ENCODE results near the gene TET3. TPM values are rescaled to one million over a fixed set of nuclear protein-coding genes. Genes with fewer than 3 reads are reported as not detected.

Gene TET3
- polyA plus RNA-seq, 1 donor (not counting 4 experiments of a cell fraction or from before 2014, with no cell fraction given), result 2.9 TPM

DNA sequence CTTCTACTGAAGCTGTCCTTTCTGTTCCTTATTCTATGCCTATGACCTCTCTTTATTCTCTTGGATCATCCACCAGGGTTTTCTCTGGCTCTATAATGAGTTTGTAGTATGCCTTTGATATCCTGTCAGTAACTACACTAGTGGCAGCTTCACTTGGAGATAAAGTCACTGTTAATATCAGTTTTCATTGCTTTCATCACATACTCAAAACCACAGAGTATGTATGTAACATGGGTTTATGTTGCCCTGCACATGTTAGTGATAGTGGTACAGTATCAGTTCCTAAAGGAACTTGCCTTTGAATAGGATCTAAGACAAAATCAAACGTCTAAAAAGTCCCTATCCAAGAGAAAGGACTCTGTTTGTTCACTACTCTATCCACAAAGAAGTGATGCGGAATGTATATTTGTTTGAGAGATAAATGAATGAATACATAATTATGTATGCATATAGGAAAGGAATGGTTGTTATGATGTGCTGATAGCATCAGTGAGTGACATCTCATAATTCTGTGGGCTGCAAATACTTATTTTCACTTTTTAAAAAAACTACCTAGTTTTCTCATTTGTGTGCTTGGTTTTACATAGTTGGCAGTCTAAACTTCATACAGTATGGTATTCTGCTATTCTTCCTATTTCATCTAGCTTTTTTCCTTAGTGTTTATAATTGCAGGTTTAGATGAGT is 45.1 kb downstream of the TET3 start:
- Histone ChIP-seq H3K9me3 (ENCODE audit: control insufficient read depth, low read depth, low read length) (no peaks in the 10 kb centered on the region), H3K27me3 (ENCODE audit: control insufficient read depth, extremely low read depth, insufficient read depth, low read length) (no peaks in the 10 kb centered on the region), H3K79me2 (ENCODE audit: control insufficient read depth, insufficient read depth, low read length) (peaks cover 58% of the 10 kb centered on the region), H3K4me3 (ENCODE audit: control insufficient read depth in 2 of 3, extremely low read depth in 1 of 3, insufficient read depth in 2 of 3, low read depth in 1 of 3, low read length in 3 of 3) (no peak overlapping the region), H3K4me2 (ENCODE audit: control insufficient read depth, extremely low read depth, insufficient read depth, low read depth, low read length) (no peak overlapping the region), H3K27ac (ENCODE audit: control insufficient read depth, insufficient read depth, low read length) (no peak overlapping the region), H3K36me3 (ENCODE audit: control insufficient read depth in 2 of 2, extremely low read depth in 1 of 2, insufficient read depth in 2 of 2, low read length in 2 of 2) (no peaks in the 10 kb centered on the region), H2AFZ (ENCODE audit: control insufficient read depth, low read length) (no peak overlapping the region), H3K9ac (ENCODE audit: control insufficient read depth, extremely low read depth, insufficient read depth, low read length) (no peak overlapping the region), H4K20me1 (ENCODE audit: control insufficient read depth, extremely low read depth, insufficient read depth, low read length) (peaks cover 4% of the 10 kb centered on the region), H3K4me1 (ENCODE audit: control insufficient read depth, extremely low read depth, insufficient read depth, low read length) (peaks cover 15% of the 10 kb centered on the region), H3K9me1 (ENCODE audit: control insufficient read depth, extremely low read depth, insufficient read depth, low read length) (no peaks in the 10 kb centered on the region)
- TF ChIP-seq EZH2 (IDR thresholded peaks at IDR 0.05; ENCODE audit: low read length), result no peak
- TF ChIP-seq CTCF (optimal IDR thresholded peaks at IDR 0.05 in 1 of 3, IDR thresholded peaks at IDR 0.05 in 1 of 3, conservative IDR thresholded peaks at IDR 0.05 in 1 of 3; ENCODE audit: extremely low read depth in 1 of 3, insufficient read depth in 2 of 3, low read length in 3 of 3), result no peak
- FAIRE-seq (no peak), DNase-seq (ENCODE audit: low read depth, low spot score) (no peak)
- dilution Hi-C loops (cut with MboI; ENCODE audit: extremely low pct_ligation_motif_present, low sequenced_read_pairs), result no loop called here

DNA sequence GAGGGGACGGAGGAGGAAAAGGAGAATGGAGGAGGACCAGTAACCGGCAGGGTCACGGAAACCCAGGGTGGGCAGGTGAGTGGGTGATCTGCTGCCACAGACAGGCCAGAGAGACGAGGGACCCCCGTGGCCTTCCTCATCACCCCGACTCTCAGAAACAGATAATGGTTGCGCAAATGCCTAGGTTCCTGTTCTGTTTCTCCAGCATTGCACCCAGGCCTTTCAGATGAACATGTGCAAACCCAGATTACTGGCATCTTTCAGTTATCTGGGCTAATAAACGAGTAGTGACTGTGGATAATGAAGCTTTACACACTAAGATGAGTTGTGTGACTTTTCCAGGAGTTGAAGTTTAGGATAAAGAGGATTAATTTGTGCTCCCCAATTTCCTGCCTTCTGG is 46.5 kb downstream of the TET3 start:
- FAIRE-seq (no peak), DNase-seq (ENCODE audit: low read depth, low spot score) (no peak)
- TF ChIP-seq CTCF (optimal IDR thresholded peaks at IDR 0.05 in 1 of 3, IDR thresholded peaks at IDR 0.05 in 1 of 3, conservative IDR thresholded peaks at IDR 0.05 in 1 of 3; ENCODE audit: extremely low read depth in 1 of 3, insufficient read depth in 2 of 3, low read length in 3 of 3) (no peak), EZH2 (IDR thresholded peaks at IDR 0.05; ENCODE audit: low read length) (no peak)
- Histone ChIP-seq H3K27ac (ENCODE audit: control insufficient read depth, insufficient read depth, low read length) (no peak overlapping the region), H3K27me3 (ENCODE audit: control insufficient read depth, extremely low read depth, insufficient read depth, low read length) (no peaks in the 10 kb centered on the region), H3K4me2 (ENCODE audit: control insufficient read depth, extremely low read depth, insufficient read depth, low read depth, low read length) (no peak overlapping the region), H4K20me1 (ENCODE audit: control insufficient read depth, extremely low read depth, insufficient read depth, low read length) (peaks cover 4% of the 10 kb centered on the region), H2AFZ (ENCODE audit: control insufficient read depth, low read length) (no peak overlapping the region), H3K4me3 (ENCODE audit: control insufficient read depth in 2 of 3, extremely low read depth in 1 of 3, insufficient read depth in 2 of 3, low read depth in 1 of 3, low read length in 3 of 3) (no peak overlapping the region), H3K9me3 (ENCODE audit: control insufficient read depth, low read depth, low read length) (no peaks in the 10 kb centered on the region), H3K9me1 (ENCODE audit: control insufficient read depth, extremely low read depth, insufficient read depth, low read length) (no peaks in the 10 kb centered on the region), H3K36me3 (ENCODE audit: control insufficient read depth in 2 of 2, extremely low read depth in 1 of 2, insufficient read depth in 2 of 2, low read length in 2 of 2) (no peaks in the 10 kb centered on the region), H3K79me2 (ENCODE audit: control insufficient read depth, insufficient read depth, low read length) (peaks cover 58% of the 10 kb centered on the region), H3K4me1 (ENCODE audit: control insufficient read depth, extremely low read depth, insufficient read depth, low read length) (peaks cover 7% of the 10 kb centered on the region), H3K9ac (ENCODE audit: control insufficient read depth, extremely low read depth, insufficient read depth, low read length) (no peak overlapping the region)
- dilution Hi-C loops (cut with MboI; ENCODE audit: extremely low pct_ligation_motif_present, low sequenced_read_pairs), result no loop called here

Data from keratinocyte (primary cell).